ENCODE measurements around the gene TMEM179.

Gene TMEM179

DNA sequence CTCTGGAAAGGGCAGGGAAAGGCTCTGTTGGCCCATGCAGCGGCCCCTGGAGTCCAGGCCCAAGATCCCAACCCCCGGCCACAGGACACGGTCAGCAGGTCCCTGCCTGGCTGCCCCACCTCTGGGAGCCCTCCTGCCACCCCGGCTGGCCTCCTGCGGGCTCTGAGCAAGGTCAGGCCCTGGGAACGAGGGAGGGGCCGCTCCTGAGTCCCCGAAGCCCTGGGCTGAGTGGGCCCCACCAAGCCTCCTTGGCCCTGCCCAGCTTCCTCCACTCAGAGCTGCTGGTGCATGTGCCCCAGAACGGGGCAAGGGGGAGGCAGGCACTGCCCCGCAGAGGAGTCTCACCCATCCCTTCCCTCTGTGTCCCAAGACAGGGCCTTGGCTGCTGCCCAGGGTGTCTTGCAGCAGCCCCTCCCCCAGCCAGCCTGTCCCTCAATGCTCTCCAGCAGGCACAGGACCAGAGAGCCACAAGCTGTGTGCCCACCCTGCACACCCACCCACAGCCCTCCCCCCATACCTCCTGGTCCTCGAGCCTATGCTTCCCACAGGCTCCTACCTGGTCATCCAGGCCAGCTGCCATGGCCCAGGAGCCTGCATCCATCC lies 32.4 kb downstream of the TMEM179 start:
- H3K9me3 ChIP-seq (ENCODE audit: control insufficient read depth in 1 of 2, low read length in 2 of 2), result no peaks in the 10 kb centered on the region
- no peaks in the 10 kb centered on the region for H3K27me3 ChIP-seq (ENCODE audit: low read depth, low read length)
- no peaks in the 10 kb centered on the region for H3K36me3 ChIP-seq (ENCODE audit: control insufficient read depth in 1 of 2, insufficient read depth in 2 of 2, low read length in 2 of 2)
- H3K4me3 ChIP-seq (ENCODE audit: low read depth in 1 of 2, low read length in 2 of 2), result no peak overlapping the region
- H3K27ac ChIP-seq (ENCODE audit: low read length), result no peak overlapping the region
- H3K4me1 ChIP-seq (ENCODE audit: control insufficient read depth in 1 of 2, insufficient read depth in 2 of 2, low read length in 2 of 2), result no peaks in the 10 kb centered on the region

DNA sequence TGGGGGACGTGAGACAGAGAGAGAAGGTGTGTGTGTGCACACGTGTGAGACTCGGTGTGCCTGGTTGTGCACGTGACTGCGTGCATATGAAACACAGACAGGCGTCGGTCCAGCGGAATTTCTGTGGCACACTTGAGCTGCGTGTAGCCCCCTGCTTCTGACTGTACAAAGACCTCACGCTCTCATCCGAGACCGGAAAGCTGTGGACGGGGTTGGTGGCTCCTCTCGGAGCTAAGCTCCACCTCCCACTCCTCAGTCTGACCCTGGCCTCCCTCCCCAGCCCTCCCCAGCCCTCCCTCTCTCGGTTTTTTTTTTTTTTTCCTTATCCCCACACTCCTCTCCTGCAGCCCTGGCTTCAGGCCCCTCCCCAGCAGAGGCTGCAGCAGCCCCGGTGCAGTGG lies 33.3 kb downstream of the TMEM179 start:
- no peaks in the 10 kb centered on the region for H3K27me3 ChIP-seq (ENCODE audit: low read depth, low read length)
- no peaks in the 10 kb centered on the region for H3K9me3 ChIP-seq (ENCODE audit: control insufficient read depth in 1 of 2, low read length in 2 of 2)
- H3K27ac ChIP-seq (ENCODE audit: low read length), result no peak overlapping the region
- H3K4me3 ChIP-seq (ENCODE audit: low read depth in 1 of 2, low read length in 2 of 2), result no peak overlapping the region
- no peaks in the 10 kb centered on the region for H3K4me1 ChIP-seq (ENCODE audit: control insufficient read depth in 1 of 2, insufficient read depth in 2 of 2, low read length in 2 of 2)
- no peaks in the 10 kb centered on the region for H3K36me3 ChIP-seq (ENCODE audit: control insufficient read depth in 1 of 2, insufficient read depth in 2 of 2, low read length in 2 of 2)

DNA sequence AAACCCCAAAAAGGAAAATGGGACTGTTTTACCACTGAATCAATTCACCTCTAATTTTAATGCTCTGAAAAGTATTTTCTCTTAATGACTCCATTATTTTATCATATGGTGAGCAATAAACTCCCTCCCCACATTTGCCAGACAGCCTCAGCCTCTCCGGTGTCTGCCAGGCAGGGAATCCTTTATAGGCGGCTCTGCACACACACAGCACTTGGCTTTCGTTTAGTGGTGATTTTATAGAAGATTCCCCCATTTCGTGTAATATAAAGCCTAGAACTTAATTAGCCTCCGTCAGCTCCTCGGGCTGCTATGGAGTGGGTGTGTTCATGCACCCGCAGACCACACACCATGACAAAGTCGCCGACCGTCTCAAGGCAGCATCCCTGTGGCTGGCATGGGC lies 35.1 kb downstream of the TMEM179 start:
- H3K9me3 ChIP-seq (ENCODE audit: control insufficient read depth in 1 of 2, low read length in 2 of 2), result no peaks in the 10 kb centered on the region
- H3K4me3 ChIP-seq (ENCODE audit: low read depth in 1 of 2, low read length in 2 of 2), result no peak overlapping the region
- H3K4me1 ChIP-seq (ENCODE audit: control insufficient read depth in 1 of 2, insufficient read depth in 2 of 2, low read length in 2 of 2), result no peaks in the 10 kb centered on the region
- no peak overlapping the region for H3K27ac ChIP-seq (ENCODE audit: low read length)
- no peaks in the 10 kb centered on the region for H3K27me3 ChIP-seq (ENCODE audit: low read depth, low read length)
- no peaks in the 10 kb centered on the region for H3K36me3 ChIP-seq (ENCODE audit: control insufficient read depth in 1 of 2, insufficient read depth in 2 of 2, low read length in 2 of 2)

DNA sequence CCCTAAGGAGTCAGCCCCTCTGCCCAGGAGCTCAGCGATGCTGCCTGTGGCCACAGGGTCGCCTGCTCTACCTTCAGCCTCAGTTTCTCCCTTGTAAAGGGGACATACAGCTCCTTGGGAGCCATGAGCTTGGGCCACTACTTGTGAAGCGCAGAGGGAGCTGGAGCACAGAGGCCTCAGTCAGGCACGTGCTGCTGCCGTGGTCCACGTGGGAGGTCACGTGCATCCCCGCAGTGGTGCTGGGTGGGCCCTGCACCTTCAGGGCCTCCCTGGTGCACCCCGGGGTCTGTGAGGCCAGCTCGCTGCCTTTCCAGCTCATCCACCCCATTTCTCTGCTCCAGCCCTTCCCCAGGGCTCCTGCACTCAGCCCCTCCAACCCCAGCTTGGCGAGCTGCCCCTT lies 36.0 kb downstream of the TMEM179 start:
- Histone ChIP-seq H3K27ac (ENCODE audit: low read length) (no peak overlapping the region), H3K4me3 (ENCODE audit: low read depth in 1 of 2, low read length in 2 of 2) (no peak overlapping the region), H3K9me3 (ENCODE audit: control insufficient read depth in 1 of 2, low read length in 2 of 2) (no peaks in the 10 kb centered on the region), H3K4me1 (ENCODE audit: control insufficient read depth in 1 of 2, insufficient read depth in 2 of 2, low read length in 2 of 2) (peaks cover 0 to 7% of the 10 kb centered on the region in 2 donors), H3K27me3 (ENCODE audit: low read depth, low read length) (no peaks in the 10 kb centered on the region), H3K36me3 (ENCODE audit: control insufficient read depth in 1 of 2, insufficient read depth in 2 of 2, low read length in 2 of 2) (no peaks in the 10 kb centered on the region)

DNA sequence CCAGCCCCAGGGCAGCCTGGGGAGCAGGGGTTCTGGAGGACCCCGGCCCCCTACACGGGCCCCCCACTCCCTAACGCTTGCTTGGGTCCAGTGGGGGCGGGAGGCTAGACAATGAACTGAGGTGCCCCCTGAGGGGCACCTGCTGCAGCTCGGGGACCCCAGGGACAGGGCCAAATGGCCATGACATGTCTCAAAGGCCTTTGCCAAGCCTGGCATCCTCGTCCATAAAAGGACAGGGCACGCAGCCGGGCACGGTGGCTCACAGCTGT lies 36.7 kb downstream of the TMEM179 start:
- Histone ChIP-seq H3K27ac (ENCODE audit: low read length) (no peak overlapping the region), H3K9me3 (ENCODE audit: control insufficient read depth in 1 of 2, low read length in 2 of 2) (no peaks in the 10 kb centered on the region), H3K4me1 (ENCODE audit: control insufficient read depth in 1 of 2, insufficient read depth in 2 of 2, low read length in 2 of 2) (peaks cover 0 to 9% of the 10 kb centered on the region in 2 donors), H3K27me3 (ENCODE audit: low read depth, low read length) (no peaks in the 10 kb centered on the region), H3K4me3 (ENCODE audit: low read depth in 1 of 2, low read length in 2 of 2) (no peak overlapping the region), H3K36me3 (ENCODE audit: control insufficient read depth in 1 of 2, insufficient read depth in 2 of 2, low read length in 2 of 2) (no peaks in the 10 kb centered on the region)

DNA sequence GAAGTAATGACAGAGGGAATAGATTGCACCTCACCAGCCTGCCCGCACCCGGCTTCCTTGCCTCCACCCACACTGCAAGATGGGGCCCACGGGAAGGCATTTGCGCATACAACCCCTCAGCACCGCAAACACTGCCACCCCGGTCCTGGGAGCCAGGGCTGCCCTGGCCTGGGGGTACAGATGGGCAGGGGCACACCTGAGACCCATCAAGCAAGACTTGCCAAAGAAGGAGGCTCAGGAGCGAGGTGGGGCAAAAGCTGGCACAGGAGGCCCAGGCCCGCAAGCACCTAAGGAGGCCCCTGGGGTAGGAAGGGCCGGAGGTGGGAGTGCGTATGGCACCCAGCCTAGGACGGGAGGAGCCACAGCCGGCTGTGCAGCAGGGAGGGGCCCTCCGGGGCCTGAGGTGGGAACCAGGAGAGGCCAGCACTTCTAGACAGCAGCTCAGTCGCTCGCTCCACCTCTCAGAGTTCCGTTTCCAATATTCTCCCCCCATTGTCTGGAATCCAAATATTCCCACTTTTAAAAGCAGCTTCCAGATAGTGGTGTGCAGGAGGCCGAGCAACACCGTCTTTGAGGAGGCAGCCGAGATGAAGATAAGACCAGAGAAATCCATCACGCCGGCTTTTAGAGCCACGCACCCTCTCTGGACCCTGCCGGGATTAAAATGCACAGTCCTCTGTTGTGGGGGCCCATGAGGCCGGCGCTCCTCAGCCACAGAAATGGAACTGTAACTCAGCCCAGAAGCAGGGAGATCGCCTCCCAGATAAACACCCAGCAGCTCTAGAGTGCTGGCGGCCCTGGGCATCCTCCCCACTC lies 37.2 kb downstream of the TMEM179 start:
- no peak overlapping the region for H3K27ac ChIP-seq (ENCODE audit: low read length)
- no peaks in the 10 kb centered on the region for H3K9me3 ChIP-seq (ENCODE audit: control insufficient read depth in 1 of 2, low read length in 2 of 2)
- no peaks in the 10 kb centered on the region for H3K36me3 ChIP-seq (ENCODE audit: control insufficient read depth in 1 of 2, insufficient read depth in 2 of 2, low read length in 2 of 2)
- no peak overlapping the region for H3K4me3 ChIP-seq (ENCODE audit: low read depth in 1 of 2, low read length in 2 of 2)
- H3K27me3 ChIP-seq (ENCODE audit: low read depth, low read length), result no peaks in the 10 kb centered on the region
- peaks cover 0 to 9% of the 10 kb centered on the region in 2 donors for H3K4me1 ChIP-seq (ENCODE audit: control insufficient read depth in 1 of 2, insufficient read depth in 2 of 2, low read length in 2 of 2)

DNA sequence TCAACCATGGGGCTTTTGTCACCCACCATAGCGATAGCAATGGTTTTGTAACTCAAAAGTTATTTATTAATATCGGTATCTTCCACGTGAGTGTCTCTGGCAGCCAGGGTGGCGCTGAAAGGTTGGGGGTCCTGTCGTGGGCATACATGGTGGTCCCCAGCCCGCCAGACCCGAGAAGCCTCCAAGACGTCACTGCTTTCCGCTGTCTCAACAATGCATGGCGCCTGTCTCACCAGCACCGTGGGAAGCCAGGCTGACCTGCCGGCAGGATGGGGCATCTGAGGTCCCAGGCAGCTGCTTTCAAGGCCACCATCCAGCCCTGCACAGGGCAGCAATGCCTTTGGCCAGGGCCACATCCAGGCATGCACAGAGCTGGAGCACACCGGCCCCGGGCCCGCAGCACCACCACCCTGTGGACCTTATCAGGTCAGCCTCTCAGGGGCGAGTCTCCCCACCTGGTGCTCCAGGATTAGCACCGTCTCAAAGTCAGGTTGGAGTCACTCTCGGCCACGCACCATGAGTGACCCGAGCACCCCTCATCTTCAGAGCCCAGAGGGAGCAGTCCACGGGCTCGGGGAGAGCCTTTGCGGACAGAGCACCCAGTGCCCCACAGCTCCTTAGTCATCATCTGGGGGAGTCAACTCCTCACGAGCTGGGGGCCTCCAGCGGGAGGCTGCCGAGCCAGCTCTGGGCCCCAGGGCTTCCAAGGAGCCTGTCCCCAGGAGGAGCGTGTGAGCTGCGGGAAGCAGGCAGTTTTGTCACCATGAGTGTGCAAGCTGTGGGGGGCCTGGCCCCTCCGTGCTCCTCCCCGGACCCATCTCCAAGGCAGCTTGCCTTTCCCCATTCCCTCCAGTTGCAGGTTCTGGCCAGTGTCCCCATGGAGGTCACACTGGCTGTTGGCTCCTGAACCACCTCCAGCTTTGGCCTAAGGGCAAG lies 39.6 kb downstream of the TMEM179 start:
- no peak overlapping the region for H3K27ac ChIP-seq (ENCODE audit: low read length)
- no peaks in the 10 kb centered on the region for H3K27me3 ChIP-seq (ENCODE audit: low read depth, low read length)
- H3K4me3 ChIP-seq (ENCODE audit: low read depth in 1 of 2, low read length in 2 of 2), result no peak overlapping the region
- peaks cover 0 to 9% of the 10 kb centered on the region in 2 donors for H3K4me1 ChIP-seq (ENCODE audit: control insufficient read depth in 1 of 2, insufficient read depth in 2 of 2, low read length in 2 of 2)
- no peaks in the 10 kb centered on the region for H3K9me3 ChIP-seq (ENCODE audit: control insufficient read depth in 1 of 2, low read length in 2 of 2)
- H3K36me3 ChIP-seq (ENCODE audit: control insufficient read depth in 1 of 2, insufficient read depth in 2 of 2, low read length in 2 of 2), result no peaks in the 10 kb centered on the region

DNA sequence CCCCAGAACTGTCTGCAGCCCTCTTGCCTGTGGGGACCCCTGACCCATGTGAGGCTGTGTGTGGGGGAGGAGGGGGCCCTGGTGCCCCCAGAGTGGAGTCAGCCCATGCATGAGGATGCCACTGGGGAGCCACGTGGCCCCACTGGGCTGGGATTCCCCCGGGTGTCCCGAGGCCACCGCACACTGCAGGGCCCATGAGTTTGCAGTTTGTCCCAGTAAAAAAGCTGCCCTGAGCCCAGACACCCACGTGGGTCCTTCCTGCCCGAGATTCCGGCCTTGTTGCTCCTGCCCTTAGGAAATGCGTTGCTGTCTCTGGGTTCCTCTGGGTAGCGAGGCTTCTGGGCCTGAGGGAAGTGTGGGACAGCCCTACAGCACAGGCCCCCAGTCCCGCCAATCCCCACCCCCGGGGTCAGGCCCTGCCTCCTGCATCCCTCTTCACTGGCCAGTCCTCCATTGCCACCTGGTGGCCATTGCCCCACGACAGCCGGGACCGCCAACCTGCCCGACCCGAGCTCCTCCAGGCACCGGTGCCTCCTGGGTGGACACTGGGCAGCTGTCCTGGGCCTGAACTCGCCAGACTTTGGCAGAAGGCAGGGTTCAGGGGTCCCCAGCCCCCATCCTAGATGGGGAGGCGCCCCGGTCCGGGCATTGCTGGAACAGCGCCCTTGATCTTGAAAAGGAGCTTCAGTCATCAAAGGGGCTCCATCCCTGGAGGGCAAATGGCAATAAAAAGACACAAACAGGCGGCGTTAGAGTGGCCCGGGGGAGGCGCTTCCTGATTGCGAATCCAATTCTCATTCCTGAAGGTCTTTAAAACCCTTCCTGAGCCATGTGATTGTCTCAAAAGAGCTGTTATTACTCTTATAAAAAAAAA lies 40.6 kb downstream of the TMEM179 start:
- Histone ChIP-seq H3K4me1 (ENCODE audit: control insufficient read depth in 1 of 2, insufficient read depth in 2 of 2, low read length in 2 of 2) (peaks cover 0 to 9% of the 10 kb centered on the region in 2 donors), H3K36me3 (ENCODE audit: control insufficient read depth in 1 of 2, insufficient read depth in 2 of 2, low read length in 2 of 2) (no peaks in the 10 kb centered on the region), H3K9me3 (ENCODE audit: control insufficient read depth in 1 of 2, low read length in 2 of 2) (no peaks in the 10 kb centered on the region), H3K27me3 (ENCODE audit: low read depth, low read length) (no peaks in the 10 kb centered on the region), H3K4me3 (ENCODE audit: low read depth in 1 of 2, low read length in 2 of 2) (no peak overlapping the region), H3K27ac (ENCODE audit: low read length) (no peak overlapping the region)

DNA sequence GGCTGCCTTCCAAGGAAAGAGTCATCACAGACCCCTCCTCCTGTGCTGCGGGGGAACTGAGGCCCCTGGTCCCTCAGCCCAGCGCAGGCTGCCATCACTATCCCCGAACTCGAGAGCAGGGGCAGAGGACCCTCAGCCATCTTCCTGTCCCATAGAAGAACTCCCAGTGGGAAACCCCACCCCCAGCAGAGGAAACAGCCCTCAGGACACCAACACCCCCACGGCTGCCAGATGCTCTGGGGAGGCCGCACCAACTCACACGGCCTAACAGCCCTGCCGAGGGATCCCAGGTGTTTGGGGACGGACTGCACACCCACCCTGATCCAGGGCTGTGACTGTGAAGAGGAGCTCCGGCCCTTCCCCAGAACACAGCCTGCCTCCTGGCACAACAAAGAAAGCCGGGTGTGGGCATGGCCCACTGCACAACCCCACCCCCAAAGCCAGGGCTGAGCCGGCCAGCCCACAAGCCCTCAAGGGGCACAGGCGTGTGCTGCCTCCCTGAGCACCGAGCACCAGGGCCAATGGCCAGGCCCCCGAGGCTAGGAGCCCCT lies 41.3 kb downstream of the TMEM179 start:
- Histone ChIP-seq H3K36me3 (ENCODE audit: control insufficient read depth in 1 of 2, insufficient read depth in 2 of 2, low read length in 2 of 2) (no peaks in the 10 kb centered on the region), H3K27ac (ENCODE audit: low read length) (no peak overlapping the region), H3K27me3 (ENCODE audit: low read depth, low read length) (no peaks in the 10 kb centered on the region), H3K4me3 (ENCODE audit: low read depth in 1 of 2, low read length in 2 of 2) (no peak overlapping the region), H3K9me3 (ENCODE audit: control insufficient read depth in 1 of 2, low read length in 2 of 2) (no peaks in the 10 kb centered on the region), H3K4me1 (ENCODE audit: control insufficient read depth in 1 of 2, insufficient read depth in 2 of 2, low read length in 2 of 2) (peaks cover 0 to 9% of the 10 kb centered on the region in 2 donors)

DNA sequence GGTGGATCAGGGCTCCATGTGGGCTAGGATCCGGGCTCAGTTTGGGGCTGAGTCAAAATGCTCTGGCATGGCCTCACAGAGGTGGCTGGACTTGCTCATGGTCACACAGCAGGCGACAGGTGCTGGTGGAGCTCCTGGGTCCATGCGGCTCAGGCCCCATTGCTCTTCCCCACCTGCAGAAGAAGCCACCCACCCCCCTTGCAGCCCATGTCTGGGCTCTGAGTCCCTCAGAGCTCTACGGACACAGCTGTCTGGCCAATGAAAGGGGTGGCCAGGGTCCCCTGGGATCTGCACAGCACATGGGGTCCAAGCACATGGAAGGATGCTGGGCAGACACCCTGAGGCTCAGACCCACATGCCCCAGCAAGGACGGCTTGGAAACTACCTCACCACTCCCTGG lies 42.0 kb downstream of the TMEM179 start:
- Histone ChIP-seq H3K4me3 (ENCODE audit: low read depth in 1 of 2, low read length in 2 of 2) (no peak overlapping the region), H3K27me3 (ENCODE audit: low read depth, low read length) (no peaks in the 10 kb centered on the region), H3K9me3 (ENCODE audit: control insufficient read depth in 1 of 2, low read length in 2 of 2) (no peaks in the 10 kb centered on the region), H3K4me1 (ENCODE audit: control insufficient read depth in 1 of 2, insufficient read depth in 2 of 2, low read length in 2 of 2) (peaks cover 0 to 9% of the 10 kb centered on the region in 2 donors), H3K27ac (ENCODE audit: low read length) (no peak overlapping the region), H3K36me3 (ENCODE audit: control insufficient read depth in 1 of 2, insufficient read depth in 2 of 2, low read length in 2 of 2) (no peaks in the 10 kb centered on the region)

All from muscle layer of duodenum (tissue), 2 donors.